HL-60/S4 treated with retinoic acid at 250 ng/mL for 4 days and 3 days (cell line): ENCODE data around the gene DIPK1B.
"Not testable (repeated sequence)": the region's sequence is repeated elsewhere in the genome, so short reads cannot be mapped to it uniquely, and the experiment has no call there.

Source experiments
- in situ Hi-C: fragments of 300-500 bp; cut with MboI; formaldehyde crosslinking; loops from 2 replicates; pipeline ENCODE4 v1.7.0; 2022; ENCODE audit warnings: low sequenced_read_pairs

Gene DIPK1B

GRCh38 chr9:136697821-136698526 is 14.4 kb upstream of the DIPK1B start:
- in situ Hi-C loops: no loop called here

GRCh38 chr9:136698635-136699246 is 13.6 kb upstream of the DIPK1B start:
- in situ Hi-C loops: no loop called here

- in situ Hi-C loops: no loop called here
These were observed 12.1 kb upstream of the DIPK1B start for GRCh38 chr9:136700304-136700703.

GRCh38 chr9:136700959-136701667 is 11.3 kb upstream of the DIPK1B start:
- in situ Hi-C loops: no loop called here

DNA sequence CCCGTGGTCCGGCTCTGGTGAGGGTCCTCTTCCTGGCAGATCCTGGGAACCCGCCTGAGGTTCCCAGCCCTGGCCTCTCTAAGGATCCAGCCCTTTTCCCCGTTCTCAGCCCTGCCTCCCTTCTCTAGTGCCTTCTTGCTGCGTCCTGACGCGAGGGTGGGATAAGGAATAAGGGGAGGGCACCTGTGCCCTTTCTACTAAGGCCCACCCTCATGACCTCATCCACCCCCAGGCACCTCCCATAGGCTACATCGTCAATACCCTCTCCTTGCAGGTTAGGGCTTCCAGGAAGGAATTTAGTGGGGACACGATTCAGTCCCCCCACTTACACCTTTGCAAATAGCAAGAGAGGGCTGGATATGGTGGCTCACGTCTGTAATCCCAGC is 10.7 kb upstream of the DIPK1B start:
- in situ Hi-C loops: no loop called here

- in situ Hi-C loops: no loop called here
These were observed 9.0 kb upstream of the DIPK1B start for GRCh38 chr9:136703276-136703860.

DNA sequence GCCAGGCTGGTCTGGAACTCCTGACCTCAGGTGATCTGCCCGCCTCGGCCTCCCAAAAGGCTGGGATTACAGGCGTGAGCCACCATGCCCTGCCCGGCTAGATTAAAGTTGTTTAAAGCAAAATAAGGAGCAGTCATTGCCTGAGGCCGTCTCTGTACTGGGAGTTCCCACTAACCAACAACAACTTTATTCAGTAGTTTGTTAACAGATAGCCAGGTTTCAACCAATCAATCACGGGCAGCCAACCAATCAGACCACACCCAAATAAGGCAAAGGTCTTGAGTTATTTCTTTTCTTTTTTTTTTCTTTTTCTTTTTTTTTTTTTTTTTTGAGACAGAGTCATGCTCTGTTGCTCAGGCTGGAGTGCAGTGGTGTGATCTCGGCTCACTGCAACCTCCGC is 7.6 kb upstream of the DIPK1B start:
- in situ Hi-C loops: not testable (repeated sequence)

- in situ Hi-C loops: no loop called here
These were observed 6.8 kb upstream of the DIPK1B start for GRCh38 chr9:136705564-136705963.

- in situ Hi-C loops: no loop called here
These were observed 5.4 kb upstream of the DIPK1B start for GRCh38 chr9:136707011-136707410.

DNA sequence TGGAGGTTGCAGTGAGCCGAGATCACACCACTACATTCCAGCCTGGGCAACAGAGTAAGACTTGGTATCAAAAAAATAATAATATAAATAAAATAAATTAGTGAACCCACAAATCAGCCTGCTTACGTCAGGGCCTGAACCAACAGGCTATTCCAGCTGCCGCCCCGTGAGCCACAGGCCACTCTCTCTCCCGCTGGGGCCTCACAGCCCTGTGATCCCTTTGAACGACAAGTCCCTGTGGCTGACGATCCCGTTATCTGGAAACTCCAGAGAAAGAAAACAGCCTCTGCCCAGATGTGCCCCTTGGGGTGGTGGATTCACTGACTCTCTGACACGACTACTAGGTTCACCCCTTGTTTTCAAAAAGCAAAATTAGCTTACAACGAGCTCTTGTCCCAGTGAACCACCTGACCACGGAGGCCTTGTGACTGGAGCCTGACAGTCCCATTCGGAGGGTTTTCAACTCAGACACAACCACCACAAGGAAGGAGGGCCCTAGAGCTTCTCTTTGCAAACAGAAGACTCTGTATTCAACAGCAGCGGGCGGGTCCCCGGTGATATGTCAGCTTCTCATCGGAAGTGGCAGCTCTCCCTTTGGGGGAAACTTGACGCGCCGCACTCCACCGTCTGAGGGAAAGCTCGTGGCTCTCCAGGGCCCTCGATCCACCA is 4.4 kb upstream of the DIPK1B start:
- in situ Hi-C loops: no loop called here

DNA sequence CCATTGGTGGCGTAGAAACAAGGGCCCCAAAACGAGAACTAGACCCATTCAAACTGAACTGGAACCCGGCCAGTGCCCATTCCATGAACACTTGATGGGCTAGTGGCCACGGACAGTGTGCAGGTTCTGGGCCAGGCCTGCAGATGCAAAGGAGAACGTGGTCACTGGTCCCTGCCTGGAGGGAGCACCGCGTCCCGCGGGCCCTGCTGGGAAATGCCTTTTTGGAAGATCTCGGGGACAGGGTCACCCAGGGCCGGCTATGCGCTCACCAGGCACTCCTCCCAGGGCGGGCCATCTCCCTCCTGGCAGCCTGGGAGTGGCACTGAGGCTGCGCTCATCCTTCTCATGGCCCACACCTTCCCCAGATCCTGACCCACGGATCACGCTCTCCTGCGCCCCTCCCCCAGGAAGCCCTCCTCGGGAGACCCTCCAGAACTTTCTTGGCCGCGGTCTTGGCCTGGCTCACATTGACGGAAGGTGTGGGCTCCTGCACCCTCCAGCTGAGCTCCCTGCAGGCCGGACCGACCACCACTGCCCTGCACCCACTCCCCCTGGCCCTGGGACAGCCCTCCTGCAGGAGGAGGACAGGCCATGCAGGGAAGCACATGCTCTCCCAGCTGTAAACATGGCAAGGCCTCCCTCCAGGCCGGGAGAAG is 2.8 kb upstream of the DIPK1B start:
- in situ Hi-C loops: no loop called here

- in situ Hi-C loops: no loop called here
These were observed 1.8 kb upstream of the DIPK1B start for GRCh38 chr9:136710543-136710942.

GRCh38 chr9:136711219-136711648 is 1.1 kb upstream of the DIPK1B start:
- in situ Hi-C loops: not testable (repeated sequence)

DNA sequence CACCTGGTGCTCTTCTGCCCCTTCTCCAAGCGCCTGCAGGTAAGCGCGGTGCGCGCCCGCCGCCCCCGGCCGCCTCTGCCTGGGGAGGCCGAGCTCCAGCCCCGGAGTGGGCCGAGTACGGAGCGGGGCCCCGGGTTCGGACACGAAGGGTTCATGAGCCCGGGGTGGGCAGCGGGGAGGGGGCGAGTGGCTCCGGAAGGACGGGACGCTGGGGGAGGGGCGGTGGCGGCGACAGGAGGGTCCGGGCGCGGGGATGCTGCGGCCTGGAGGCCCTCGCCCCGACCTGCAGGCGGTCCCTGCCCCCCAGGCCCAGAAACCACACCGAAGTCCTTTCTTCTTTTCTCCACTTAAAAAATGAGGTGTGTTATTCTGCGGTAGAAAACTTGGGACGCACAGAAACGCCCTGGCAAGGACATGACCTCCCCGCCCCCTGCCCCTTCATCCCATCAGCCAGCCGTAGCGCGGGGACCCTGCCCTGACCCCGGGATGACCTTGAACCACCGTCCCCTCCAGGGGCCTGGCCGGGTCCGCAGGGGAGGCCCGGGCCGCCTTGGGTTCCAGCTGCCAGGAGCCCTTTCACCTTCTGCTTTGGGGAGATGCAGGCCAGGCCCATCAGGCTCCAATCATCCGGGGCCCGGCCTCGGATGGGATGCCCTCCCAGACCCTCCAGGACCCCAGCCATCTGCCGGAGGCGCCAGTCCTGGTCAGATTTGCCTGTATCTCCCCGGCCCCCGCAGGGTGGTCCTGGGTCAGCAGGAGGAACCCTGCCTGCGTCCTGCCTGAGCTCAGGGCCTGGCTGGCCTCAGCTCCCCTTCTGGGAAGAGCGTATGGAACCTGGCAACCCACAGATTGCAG is 545 bp downstream of the DIPK1B start:
- in situ Hi-C loops: no loop called here

- in situ Hi-C loops: no loop called here
These were observed 1.2 kb downstream of the DIPK1B start for GRCh38 chr9:136713550-136713949.

DNA sequence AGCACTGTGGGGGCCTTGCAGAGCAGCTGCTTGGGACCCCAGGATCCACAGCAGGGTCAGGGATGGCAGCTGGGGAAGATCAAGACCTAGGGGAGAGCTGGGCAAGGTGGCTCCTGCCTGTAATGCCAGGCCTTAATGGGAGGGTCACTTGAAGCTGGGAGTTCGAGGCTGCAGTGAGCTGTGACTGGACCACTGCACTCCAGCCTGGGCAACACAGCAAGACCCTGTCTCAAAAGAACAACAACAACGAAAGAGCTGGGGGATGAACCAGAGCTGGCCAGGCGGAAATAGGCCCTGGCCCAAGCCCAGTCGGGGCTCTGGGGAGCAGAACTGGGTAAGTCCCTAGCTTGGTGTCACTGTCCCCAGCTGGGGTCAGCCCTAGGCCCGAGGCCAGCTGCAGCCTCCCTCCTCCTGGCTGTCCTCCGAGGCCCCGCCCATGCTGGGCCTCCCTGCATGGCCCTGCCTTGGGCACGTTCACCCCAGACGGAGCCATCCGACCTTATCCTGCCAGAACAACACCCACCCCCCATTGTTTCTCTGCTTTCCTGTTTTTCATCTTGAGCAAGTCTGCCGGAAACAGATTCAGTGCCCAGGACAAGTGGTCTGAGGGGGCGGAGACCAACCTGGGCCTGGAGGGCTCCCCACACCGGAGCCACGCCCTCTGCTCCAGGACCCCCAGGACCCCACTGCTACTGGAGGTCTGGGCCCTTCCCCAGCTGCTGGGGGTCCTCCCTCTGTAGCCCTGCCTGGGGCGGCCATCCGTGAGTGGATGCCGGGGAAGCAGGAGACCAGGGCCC is 1.9 kb downstream of the DIPK1B start:
- in situ Hi-C loops: no loop called here

GRCh38 chr9:136714893-136715274 is 2.5 kb downstream of the DIPK1B start:
- in situ Hi-C loops: no loop called here

- in situ Hi-C loops: no loop called here
These were observed 5.0 kb downstream of the DIPK1B start for GRCh38 chr9:136717399-136717798.
